BJ (cell line): ENCODE measurements around the gene IL20. TPM values are rescaled to one million over a fixed set of nuclear protein-coding genes. Genes with fewer than 3 reads are reported as not detected.

ENCODE experiments used
- CTCF ChIA-PET: fragments of 350-600 bp; formaldehyde crosslinking; extraction: SDS; loops from one replicate; lab custom pipeline; 2021; ENCODE audit warnings: antibody characterized with exemption, inconsistent platforms; lab: Yijun Ruan, JAX
- POLR2A ChIA-PET: fragments of 300-600 bp; sonication (Branson Sonifier 250); formaldehyde crosslinking; extraction: SDS; loops from one replicate; lab custom pipeline; 2021; ENCODE audit warnings: antibody characterized with exemption; lab: Charles Lee
- DNase-seq: peaks from one replicate; pipeline ENCODE4 v3.0.0-alpha.2; 2011; ENCODE audit warnings: low read depth
- H3K27me3 ChIP-seq: 2 replicates; pipeline ENCODE4 v1.6.0; 2011; ENCODE audit warnings: low read length; ENCODE audit not compliant: control insufficient read depth, insufficient read depth
- H3K36me3 ChIP-seq: 2 replicates; pipeline ENCODE4 v1.5.1; 2011; ENCODE audit warnings: low read length; ENCODE audit not compliant: control insufficient read depth, insufficient read depth
- H3K4me3 ChIP-seq: 2 replicates; pipeline ENCODE4 v1.5.1; 2011; ENCODE audit warnings: low read depth, mild to moderate bottlenecking, control low read depth, low read length
- polyA plus RNA-seq: library from polyadenylated mRNA; depleted of rRNA; stranded (reverse); fragments of >200 nt; gene quantifications from 2 replicates; pipeline ENCODE4 v1.2.3, GENCODE V29; 2011
- TF ChIP-seq, protein P1 (sequence below): IDR thresholded peaks from 2 replicates; pipeline ENCODE4 v1.5.1; 2011; ENCODE audit warnings: low read depth, mild to moderate bottlenecking, control low read depth, inconsistent platforms, low read length, moderate library complexity; ENCODE audit not compliant: insufficient read depth

The IL20 gene
- polyA plus RNA-seq, 1 experiment, result not detected

DNA sequence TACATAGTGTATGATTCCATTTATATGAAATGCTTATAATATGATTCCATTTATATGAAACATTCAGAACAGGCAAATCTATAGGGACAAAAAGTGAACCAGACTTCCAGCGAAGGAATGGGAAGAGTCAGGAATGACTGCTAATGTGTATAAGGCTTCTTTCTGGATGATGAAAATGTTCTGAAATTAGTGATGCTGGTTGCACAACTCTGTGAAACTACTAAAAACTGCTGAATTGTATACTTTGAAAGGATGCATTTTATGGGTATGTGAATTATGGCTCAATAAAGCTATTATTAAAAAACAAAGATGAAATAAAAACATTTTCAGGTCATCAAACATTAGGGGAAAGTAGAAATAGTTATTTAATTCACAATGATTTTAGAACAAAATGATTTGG is 17.7 kb downstream of the IL20 start:
- Histone ChIP-seq H3K36me3 (no peaks in the 10 kb centered on the region), H3K27me3 (peaks cover 2% of the 10 kb centered on the region), H3K4me3 (no peak overlapping the region)
- CTCF ChIA-PET, result interaction anchor here (0.6 to 2.1 kb wide), 8 partner anchors 10 to 26 kb away, joined by 3 to 5 read pairs (median 4); partner anchors contain the start of genes IL20 and IL24
- TF ChIP-seq, protein P1, sequence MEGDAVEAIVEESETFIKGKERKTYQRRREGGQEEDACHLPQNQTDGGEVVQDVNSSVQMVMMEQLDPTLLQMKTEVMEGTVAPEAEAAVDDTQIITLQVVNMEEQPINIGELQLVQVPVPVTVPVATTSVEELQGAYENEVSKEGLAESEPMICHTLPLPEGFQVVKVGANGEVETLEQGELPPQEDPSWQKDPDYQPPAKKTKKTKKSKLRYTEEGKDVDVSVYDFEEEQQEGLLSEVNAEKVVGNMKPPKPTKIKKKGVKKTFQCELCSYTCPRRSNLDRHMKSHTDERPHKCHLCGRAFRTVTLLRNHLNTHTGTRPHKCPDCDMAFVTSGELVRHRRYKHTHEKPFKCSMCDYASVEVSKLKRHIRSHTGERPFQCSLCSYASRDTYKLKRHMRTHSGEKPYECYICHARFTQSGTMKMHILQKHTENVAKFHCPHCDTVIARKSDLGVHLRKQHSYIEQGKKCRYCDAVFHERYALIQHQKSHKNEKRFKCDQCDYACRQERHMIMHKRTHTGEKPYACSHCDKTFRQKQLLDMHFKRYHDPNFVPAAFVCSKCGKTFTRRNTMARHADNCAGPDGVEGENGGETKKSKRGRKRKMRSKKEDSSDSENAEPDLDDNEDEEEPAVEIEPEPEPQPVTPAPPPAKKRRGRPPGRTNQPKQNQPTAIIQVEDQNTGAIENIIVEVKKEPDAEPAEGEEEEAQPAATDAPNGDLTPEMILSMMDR, result no peak
- POLR2A ChIA-PET, result no interaction called here
- no peak for DNase-seq

DNA sequence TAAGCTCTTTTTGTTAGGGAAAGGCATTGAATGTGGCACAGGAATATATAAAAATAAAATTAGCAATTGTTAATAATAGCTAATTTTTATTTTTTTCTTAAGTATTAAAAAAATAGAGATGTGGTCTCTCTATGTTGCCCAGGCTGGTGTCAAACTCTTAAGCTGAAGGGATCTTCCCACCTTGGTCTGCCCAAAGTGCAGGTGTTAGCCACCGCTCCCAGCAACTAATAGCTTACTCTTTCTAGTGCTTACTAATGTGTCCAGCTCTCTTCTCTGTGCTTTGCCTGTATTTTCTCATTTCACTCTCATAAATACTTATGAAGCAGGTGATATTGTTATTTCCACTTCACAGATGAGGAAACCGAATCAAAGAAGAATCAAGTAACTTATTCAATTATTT is 18.5 kb downstream of the IL20 start:
- DNase-seq, result no peak
- peaks cover 2% of the 10 kb centered on the region for H3K27me3 ChIP-seq
- TF ChIP-seq, protein P1, result no peak
- H3K4me3 ChIP-seq, result no peak overlapping the region
- ChIA-PET POLR2A (no interaction called here), CTCF (interaction anchor here (0.6 to 2.1 kb wide), 11 partner anchors 9 to 910 kb away, joined by 3 to 5 read pairs (median 3); partner anchors contain the start of genes IL20 and IL24)
- no peaks in the 10 kb centered on the region for H3K36me3 ChIP-seq

DNA sequence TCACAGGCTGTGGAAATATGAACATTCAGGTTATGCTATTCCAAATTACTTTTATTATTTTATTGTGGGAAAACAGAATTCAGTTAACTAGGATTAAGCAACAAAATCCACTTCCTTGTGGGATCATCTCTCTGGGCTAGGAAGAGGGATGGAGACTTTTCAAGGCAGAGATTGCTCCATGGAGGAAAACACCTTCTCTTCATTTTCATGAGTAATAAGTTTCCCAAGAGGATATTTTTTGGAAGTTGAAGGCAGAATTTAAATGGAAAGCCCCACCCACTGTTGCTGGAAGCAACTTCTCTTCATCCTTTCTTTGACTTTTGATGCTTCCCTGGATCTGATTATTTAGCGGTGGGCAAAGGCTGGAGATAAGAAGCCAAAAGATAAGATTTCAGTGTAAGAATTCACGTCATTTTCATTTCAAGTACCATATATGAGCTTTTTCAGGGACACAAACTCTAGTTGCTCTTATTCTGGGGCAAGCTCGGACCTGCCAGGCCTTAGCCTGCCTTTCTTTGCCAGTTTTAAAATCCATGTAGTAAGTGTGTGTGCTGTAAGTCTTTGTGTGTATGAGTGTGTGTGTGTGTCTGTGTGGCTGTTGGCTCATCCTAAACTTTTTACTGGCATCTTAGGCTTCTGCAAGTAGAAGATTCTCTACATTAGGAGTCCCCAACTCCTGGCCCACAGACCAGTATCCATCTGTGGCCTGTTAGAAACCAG is 20.1 kb downstream of the IL20 start:
- CTCF ChIA-PET, result interaction anchor here (0.6 to 2.1 kb wide), 6 partner anchors 9 to 157 kb away, joined by 3 to 4 read pairs (median 4); no protein-coding TSS in a partner anchor
- POLR2A ChIA-PET, result no interaction called here
- Histone ChIP-seq H3K36me3 (no peaks in the 10 kb centered on the region), H3K4me3 (no peak overlapping the region), H3K27me3 (peaks cover 2% of the 10 kb centered on the region)
- TF ChIP-seq, protein P1, result no peak
- no peak for DNase-seq

DNA sequence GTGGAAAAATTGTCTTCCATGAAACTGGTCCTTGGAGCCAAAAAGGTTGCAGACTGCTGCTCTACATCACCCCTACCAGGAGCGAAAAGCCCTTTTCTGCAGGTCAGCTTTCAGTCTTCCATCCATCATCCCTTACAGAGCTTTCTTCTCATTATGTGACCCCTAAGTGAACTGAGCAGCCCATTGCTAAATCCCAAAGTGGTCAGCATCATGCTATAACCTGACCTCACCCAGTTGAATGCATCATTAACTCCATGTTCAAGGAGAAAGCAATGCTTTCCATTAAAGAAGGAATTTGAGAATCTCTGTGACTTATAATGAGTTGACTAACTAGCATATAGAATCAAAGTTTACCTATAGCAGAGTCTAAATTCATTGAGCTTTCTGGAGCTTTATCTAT is 21.4 kb downstream of the IL20 start:
- H3K27me3 ChIP-seq, result peaks cover 2% of the 10 kb centered on the region
- H3K4me3 ChIP-seq, result no peak overlapping the region
- ChIA-PET POLR2A (no interaction called here), CTCF (interaction anchor here (0.6 to 1.6 kb wide), 6 partner anchors 9 to 824 kb away, joined by 3 to 7 read pairs (median 4); partner anchors contain the start of gene IL20)
- H3K36me3 ChIP-seq, result no peaks in the 10 kb centered on the region
- no peak for DNase-seq
- TF ChIP-seq, protein P1, result no peak

DNA sequence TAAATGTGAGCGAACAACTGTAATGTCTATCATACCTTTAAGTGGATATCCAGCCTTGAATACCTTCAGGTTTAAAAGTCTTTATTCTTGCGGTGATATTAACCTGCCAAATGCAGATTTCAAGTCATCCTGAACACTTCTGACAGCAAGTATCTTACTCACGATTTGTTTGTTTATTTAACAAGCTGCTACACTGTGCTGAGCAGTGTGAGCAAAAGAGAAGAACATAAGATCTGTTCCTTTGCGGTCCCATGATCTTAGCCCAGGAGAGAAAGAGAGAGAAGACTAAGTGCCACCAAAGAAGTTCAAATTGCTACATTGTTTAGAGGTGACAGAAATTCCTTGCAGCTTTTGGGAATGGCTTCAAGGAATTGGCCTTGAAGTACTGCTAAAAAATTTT is 22.3 kb downstream of the IL20 start:
- ChIA-PET POLR2A (no interaction called here), CTCF (interaction anchor here (1.5 to 1.6 kb wide), 2 partner anchors 23 to 78 kb away, joined by 3 to 4 read pairs; partner anchors contain the start of gene IL20)
- Histone ChIP-seq H3K4me3 (no peak overlapping the region), H3K27me3 (peaks cover 2% of the 10 kb centered on the region), H3K36me3 (no peaks in the 10 kb centered on the region)
- TF ChIP-seq, protein P1, result no peak
- DNase-seq, result no peak
